ENCODE results near the gene COX7A2L.

DNA sequence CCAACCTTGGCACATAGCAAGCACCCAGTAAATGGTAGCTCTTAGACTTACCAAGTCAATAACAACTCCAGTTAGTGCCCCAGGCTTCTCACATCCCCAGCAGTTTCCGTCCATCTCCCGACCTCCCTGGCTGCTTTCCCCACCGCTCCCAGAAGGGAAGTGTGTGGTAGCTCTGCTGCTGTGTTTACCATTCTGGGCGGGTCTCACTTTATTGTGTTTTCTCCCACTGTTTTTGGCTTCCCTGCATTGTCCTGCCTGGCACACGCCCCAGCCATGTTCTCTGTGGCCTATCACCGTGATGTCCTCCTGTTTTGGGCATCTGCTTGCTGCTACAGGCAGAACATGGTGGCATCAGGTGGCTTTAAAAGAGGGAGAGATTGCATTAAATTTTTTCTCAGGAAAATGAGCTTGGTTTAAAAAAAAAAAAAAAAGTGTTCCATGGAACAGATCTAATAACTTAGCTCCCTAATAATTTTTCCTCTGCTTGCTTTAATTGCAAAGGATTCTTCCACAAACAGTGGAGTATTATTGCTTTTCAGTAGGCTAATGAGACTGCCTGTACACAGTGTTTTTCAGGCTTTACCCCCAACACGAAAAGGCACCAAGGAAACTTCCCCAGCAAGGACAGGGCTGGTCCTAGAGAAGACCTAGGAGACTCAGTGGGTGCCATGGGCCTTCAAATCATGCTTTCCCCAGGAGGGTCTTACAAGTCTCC, 8.0 kb upstream of the COX7A2L start:
- no peak for TF ChIP-seq EZH2 (IDR thresholded peaks at IDR 0.05)
- TF ChIP-seq POLR2AphosphoS5 (IDR thresholded peaks at IDR 0.05; ENCODE audit: borderline replicate concordance, low read depth, low read length), result no peak

Data from SK-N-MC (cell line).